SHP77 (cell line): ENCODE results near the gene TTYH3.
"Not testable (repeated sequence)": the region's sequence is repeated elsewhere in the genome, so short reads cannot be mapped to it uniquely, and the experiment has no call there.

ENCODE experiments used
- DNase-seq, 2 experiments: peaks; one replicate each; lab custom pipeline; 2025; lab: John Stamatoyannopoulos, UW

The TTYH3 gene, protein sequence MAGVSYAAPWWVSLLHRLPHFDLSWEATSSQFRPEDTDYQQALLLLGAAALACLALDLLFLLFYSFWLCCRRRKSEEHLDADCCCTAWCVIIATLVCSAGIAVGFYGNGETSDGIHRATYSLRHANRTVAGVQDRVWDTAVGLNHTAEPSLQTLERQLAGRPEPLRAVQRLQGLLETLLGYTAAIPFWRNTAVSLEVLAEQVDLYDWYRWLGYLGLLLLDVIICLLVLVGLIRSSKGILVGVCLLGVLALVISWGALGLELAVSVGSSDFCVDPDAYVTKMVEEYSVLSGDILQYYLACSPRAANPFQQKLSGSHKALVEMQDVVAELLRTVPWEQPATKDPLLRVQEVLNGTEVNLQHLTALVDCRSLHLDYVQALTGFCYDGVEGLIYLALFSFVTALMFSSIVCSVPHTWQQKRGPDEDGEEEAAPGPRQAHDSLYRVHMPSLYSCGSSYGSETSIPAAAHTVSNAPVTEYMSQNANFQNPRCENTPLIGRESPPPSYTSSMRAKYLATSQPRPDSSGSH

DNA sequence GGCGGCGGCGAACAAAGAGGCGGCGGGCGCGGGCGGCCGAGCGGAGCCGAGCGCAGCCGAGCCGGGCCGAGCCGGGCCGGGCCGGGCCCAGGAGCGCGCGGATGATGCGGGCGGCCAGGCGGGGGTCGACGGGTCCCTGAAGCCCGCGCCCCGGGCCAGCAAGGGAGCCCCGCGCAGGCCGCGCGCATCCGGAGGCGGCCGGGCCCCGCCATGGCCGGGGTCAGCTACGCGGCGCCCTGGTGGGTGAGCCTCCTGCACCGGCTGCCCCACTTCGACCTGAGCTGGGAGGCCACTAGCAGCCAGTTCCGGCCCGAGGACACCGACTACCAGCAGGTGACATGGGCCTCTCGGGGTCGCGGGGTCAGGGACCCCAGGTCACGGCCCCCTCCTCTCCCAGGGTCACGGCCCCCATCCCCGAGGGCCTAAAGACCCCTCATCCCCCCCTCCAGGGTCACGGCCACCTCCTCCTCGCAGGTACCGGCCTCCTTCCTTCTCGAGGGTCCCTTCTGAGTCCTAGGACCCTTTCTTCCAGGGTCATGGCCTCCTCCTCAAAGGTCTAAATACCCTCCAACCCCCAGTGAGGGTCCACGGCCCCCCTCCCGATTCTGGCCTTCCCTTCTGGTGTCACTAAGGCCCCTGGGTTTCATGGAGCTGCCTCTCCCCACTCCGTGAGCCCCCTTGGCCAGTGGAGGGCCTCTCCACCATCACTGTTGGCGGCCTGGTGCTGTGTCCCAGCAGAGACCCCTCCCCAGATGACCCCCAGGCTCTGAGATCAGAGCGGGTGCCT lies at the start of gene TTYH3:
Gene TTYH3 (plus strand): TSS at position 41 of the 787 bp plus-strand sequence. CDS start 170 bp downstream, at position 211.
- peak in 1 of 2 experiments; percentile 70 for DNase-seq

DNA sequence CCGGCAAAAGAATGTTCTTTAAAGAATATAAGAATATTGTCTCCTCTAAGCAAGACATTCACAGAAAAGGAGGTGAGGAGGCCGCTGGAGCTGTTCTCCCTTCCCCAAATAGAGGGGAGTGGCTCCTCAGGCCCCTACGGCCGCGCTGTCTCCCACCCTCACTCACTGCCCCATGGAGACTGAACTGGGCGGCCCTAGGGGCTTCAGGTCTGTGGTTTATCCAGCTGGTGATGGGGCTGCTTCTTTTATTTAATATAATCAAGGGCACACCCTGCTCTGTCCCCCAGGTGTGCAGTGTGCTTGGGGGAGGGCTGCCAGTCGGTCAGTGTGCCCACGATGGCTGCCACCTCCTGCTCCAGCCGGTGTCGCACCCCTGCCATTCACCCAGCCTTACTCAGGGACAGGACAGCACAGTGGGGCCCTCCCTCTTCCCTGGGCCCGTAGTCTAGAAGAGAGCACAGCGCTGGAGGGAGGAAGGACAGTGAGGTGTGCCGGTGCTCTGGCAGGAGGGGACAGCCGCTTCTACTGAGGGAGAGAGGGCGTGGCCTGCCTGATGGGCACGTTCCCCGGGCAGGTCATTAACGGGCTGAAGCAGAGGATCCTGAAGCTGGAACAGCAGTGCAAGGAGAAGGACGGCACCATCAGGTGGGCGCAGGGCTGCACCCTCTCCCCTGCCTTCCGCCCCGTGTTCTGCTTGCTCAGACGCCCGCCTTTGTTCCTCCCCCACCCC lies 49.6 kb upstream of the TTYH3 start:
- no peak for DNase-seq

DNA sequence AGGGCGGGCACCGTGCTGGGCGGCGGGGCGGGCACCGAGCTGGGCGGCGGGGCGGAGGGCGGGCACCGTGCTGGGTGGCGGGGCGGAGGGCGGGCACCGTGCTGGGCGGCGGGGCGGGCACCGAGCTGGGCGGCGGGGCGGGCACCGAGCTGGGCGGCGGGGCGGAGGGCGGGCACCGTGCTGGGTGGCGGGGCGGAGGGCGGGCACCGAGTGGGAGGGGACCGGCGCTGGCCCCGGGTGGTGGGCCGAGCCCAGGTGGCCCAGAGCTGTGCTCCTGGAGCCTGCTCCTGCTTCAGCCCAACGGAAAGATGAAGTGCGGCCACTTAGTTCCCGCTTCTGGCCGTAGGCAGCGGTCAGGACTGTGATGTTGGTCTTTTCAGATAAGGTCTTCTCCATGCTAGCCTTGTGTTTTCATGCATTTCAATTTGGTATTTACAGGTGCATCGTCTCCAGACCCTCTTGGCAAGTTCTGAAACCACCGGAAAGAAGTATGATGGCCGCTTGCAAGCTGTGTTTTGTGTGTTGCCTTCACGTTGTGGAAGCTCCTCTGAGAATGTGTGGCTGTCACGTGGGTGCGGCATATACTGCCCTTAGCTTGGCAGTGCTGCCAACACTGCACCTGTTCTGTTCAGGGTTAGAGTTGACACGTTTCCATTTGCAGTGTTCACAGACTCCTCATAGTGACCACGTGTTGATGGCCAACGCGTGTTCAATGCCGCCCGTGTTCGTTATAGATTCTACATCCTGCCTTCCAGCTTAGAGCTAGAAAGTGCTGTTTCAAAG lies 47.8 kb upstream of the TTYH3 start:
- no peak for DNase-seq

DNA sequence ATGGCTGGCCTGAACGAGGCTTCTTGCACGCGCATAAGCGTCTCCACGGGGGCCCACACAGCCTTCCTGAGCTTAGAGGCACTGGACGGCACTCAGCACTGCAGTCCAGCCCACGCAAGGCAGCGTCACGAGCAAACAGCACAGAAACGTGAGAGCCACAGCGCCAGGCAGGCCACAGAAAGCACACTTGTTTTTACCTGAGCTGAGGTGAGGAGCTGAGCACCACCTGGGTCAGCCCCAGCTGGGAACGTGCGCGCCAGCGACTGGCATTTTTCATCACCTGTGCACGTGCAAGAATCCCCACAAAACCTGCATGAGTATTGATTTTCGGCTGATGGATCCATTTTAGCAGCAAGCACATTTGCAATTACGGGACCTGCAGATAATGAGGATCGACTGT lies 46.3 kb upstream of the TTYH3 start:
- DNase-seq, result no peak

DNA sequence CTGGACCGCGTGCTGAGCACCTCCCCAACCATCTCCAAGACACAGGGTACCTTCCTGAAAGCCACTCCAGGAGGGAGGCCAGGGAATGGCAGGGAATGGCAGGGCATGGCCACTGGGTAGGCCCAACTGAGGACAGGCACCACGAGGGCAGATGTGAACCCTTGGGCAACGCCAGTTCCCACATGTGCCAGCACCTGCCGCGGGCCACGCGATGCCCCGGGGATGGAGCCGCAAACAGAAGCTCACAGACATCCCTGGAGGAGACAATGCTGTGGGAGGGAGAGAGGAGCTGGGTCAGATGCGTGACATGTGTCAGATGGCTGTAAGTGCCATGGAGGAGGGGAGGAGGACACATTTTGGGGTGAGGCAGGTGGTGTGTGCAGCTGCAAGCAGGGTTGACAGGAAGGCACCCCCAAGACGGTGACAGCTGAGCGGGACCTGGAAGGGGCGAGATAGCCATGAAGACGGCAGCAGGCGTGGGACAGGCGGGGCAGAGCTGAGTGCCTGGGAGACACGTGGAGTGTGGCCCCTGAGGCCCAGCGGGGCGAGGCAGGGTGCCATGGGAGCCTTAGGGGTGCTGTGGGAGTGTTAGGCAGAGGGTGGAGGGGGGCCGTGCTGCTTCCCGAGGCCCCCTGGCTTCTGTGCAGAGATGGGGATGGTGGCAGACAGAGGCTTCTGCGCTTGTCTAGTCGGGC lies 45.3 kb upstream of the TTYH3 start:
- DNase-seq, result no peak

DNA sequence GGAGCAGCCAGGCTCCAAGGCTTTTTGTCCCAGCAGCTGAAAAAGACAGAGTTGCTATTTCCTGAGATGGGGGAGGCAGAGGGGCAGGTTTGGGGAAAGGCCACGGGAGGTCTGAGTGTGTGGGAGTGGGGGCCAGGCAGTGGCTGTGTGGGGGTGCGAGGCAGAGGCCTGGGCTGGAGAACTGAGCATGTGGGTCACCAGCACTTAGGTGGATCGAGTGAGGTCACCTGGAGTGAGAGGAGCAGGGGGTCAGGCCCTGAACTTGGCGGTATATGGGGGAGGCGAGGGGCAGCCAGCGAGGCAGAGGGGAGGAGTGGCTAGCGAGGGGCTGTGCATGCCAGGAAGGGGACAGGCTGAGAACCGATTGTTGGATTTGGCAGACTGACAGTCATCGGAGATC lies 44.7 kb upstream of the TTYH3 start:
- no peak for DNase-seq

DNA sequence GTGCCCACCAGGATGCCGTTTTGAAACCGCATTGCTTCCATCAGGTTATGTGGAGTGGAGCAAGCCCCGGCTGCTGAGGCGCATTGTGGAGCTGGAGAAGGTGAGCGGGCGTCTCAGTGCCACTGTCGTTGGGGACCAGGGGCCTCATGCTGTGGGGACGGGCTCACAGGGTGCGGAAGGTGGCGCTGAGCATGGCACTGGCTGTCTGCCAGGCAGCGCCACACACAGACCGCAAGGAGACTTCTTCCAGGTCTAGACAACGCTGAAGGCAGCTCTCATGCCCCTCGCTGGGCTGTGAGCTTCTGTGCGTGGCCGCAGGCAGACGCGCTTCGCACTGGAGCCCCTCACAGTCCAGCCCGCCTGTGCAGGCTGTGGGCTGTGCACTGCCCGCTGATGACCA lies 44.0 kb upstream of the TTYH3 start:
- no peak for DNase-seq

DNA sequence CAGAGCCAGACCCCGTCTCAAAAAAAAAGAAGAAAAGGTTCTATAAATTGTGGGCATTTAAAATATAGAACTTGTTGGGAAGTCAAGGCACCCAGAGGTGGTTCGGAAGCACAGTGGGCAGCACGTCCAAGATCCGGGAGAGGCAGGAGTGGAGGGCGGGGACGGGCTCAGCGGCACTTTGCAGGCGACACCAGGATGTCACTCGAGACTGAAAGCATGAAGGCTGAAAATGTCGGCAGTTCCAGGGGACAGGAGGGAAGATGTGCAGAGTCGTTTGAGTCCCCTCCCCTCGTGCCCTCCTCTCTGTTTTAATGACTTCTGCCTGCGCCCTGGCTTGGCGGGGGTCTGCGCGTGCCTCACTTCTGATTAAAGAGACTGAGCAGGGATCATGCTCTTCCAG lies 42.4 kb upstream of the TTYH3 start:
- no peak for DNase-seq

DNA sequence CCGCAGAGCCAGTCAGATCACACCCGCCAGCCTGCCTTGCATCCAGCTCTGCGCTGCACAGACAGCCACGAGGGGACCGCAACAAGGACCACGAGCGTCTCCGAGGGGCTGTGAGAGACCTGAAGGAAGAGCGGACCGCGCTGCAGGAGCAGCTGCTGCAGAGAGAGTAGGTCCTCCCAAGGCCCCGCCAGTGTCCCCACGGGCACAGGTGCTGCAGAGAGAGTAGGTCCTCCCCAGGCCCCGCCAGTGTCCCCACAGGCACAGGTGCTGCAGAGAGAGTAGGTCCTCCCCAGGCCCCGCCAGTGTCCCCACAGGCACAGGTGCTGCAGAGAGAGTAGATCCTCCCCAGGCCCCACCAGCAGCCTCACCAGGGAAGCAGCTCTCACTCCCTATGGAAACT lies 41.8 kb upstream of the TTYH3 start:
- not testable (repeated sequence) for DNase-seq

DNA sequence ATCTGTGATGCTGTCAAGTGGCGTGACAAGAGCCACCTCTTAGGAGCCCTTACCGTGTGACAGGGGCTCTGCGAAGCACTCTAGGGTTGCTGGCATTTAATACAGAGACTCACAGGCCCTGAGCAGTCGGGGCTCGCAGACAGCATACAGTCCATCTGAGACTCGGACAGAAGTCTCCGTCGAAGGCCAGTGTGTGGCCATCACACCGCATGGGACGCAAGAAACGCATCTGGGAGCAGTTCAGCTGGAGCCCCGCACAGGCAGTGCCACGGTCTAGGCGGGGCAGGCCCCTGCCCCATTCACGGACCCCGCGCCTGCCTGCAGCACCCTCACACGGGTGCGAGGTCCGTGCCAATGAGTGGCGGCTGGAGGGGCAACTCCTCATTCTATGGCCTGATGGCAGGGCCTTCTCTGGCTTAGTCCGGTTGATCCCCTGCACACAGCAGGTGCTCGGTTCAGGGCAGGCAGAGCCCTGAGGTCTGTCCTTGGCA lies 39.4 kb upstream of the TTYH3 start:
- no peak for DNase-seq

DNA sequence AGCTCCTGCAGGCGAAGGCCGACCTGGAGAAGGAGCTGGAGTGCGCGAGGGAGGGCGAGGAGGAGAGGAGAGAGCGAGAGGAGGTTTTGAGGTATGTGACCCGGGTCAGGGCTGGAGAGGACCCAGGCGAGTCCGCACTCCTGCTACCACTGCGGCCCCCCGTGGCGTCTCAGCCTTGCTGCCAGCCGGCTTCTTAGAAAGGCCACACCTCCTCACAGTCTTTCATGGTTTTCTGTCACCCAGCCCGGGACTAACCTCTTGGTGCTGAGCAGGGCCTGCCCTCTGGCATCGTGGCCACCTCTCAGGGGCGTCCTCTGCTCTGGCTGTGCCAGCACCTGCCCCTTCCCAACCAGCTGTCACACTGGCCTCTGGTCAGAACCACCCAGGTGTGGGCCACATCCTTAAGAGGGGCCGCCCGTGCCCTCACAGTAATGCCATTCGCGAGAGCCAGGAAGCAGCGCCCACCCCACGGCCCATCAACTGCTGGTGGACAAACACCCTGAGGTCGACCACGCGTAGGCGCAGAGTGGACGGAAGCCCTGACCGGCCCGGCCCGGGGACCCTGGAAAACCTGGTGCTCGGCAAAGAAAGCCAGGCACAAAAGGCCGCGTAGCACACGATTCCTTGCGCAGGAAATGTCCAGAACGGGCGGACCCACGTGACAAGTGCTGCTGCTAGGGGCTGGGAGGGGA lies 38.6 kb upstream of the TTYH3 start:
- no peak for DNase-seq

DNA sequence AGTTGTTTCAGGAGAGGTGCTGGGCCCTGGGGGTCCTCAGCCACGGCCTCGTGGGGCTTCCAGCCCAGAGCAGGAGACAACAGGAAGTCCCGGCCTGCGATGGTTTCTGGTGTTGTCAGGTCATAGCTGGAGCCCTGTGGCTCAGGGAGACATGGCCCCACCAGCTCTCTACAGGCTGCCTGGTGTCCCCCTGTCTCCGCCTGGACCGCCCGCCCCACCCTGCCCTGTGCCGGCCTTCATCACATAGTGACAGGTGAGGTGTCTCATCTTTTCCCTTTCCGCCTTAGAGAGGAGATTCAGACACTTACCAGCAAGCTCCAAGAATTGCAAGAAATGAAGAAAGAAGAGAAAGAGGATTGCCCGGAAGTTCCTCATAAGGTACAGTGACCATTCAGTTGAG lies 37.2 kb upstream of the TTYH3 start:
- DNase-seq, result no peak

DNA sequence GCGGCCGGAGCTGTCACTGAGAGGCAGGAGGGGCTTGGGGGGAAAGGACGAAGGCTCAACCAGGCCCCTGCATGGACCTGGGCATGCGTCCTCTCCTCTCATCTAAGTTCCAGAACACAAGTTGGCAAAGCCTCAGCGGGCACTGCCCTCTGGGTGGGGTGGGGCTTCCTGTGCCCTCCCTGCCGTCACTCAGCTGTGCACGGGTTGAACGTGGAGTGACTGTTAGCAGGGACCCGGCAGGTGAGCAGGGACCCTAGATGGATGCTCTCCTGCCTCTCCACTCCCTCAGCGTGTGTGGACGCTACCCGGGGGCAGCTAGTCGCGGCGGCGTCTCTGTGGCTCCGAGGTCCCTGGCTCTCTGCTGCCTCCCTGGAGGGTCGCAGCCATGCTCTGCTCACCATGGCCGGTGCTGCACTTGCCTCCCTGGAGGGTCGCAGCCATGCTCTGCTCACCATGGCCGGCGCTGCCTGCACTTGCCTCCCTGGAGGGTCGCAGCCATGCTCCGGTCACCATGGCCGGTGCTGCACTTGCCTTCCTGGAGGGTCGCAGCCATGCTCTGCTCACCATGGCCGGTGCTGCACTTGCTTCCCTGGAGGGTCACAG lies 36.4 kb upstream of the TTYH3 start:
- DNase-seq, result no peak

DNA sequence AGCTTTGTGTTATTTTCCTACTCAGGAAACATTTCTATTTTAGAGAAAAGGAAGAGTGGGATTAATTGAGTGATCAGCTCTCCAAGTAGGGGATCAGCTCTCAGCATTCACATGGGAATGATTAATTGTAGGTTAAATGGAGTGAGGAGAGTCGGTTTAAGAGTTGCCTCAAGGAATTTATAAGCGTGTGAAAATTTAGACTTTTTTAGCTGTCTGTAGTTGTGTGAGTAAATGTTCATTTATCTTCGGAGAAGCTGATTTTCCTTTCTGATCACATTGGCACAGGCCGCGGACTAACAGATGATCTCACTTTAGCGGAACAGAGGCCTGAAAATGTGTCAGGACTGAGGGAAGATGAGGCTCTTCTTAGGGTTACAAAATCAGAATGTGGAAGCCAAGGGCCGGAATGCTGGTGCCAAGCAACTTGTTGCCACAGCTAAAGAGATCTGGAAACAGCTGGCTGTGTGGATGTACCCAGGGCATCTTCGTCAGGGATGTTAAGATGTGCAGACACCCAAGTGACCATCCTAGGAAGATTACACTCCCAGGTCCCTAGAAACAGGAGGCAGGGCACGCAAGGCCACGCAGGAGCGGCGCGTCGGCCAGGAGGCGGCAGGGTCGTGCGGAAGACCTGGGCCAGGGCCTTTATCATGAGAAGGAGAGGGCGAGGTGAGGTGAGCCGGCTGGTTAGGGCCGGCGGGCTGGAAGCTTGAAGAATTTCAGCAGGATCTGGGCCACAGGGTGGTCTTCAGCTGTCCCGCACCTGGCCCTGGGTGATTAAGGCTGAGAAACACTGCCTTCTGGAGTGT lies 35.1 kb upstream of the TTYH3 start:
- DNase-seq, result no peak

DNA sequence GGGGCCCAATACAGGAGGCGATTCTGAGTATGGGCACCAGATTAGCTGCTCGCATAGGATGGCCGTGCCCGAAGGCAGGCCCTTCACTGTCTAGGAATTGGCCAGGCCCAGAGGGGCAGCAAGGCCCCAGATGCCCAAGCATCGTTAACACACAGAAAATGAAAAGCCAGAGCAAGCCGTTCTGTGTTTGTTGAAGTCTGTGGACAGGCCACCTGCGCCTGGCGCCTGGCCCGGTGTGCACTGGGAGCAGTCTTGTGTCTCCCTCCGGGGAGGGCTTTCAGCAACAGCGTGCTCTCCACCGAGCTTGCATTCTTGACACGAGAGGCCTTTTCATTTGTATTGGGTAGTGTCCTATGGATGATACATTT lies 34.5 kb upstream of the TTYH3 start:
- DNase-seq, result peak in 1 of 2 experiments; percentile 15

DNA sequence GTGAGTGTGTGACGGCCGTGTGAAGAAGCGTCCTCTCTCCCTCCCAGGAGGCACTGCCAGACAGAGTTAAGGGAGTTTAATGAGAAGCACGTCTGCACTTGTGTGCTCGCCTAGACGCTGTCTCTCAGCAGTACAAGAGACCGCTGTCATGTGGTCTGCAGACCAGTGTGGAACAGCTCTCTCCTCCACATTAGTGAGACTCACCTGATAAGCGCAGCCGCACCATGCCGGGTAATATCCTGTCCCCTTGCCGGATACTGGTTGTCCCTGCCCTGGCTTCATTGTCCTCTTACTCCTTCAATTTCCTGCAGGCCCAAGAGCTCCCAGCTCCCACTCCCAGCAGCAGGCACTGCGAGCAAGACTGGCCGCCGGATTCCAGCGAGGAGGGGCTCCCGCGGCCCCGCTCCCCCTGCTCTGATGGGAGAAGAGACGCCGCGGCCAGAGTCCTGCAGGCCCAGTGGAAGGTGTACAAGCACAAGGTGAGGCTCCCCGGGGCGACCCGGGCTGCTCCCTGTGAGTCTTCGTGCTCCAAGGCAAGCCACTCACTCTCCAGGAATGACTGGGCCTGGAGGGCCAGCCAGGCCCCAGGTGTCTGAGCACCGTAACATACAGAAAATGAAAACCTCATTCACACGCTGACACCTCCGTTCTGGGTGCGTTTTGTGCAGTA lies 33.5 kb upstream of the TTYH3 start:
- no peak for DNase-seq

DNA sequence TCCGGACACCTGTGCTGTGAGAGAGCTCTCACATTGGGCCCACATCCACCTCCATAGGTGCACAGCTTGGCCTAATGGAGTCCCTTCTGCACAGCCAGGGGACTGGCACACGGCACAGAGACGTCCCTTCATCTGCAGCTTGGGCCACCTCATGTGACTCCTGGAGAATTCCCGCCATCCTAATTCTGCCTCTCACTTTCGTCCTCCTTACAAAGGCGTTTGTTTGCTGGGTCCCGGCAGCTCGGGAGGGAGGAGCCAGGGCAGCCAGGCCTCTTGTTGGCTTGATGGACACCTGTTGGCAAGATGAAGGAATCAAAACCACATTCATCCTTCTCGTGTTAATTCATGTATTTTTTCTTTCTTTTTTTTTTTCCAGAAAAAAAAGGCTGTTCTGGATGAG lies 30.7 kb upstream of the TTYH3 start:
- DNase-seq, result no peak

DNA sequence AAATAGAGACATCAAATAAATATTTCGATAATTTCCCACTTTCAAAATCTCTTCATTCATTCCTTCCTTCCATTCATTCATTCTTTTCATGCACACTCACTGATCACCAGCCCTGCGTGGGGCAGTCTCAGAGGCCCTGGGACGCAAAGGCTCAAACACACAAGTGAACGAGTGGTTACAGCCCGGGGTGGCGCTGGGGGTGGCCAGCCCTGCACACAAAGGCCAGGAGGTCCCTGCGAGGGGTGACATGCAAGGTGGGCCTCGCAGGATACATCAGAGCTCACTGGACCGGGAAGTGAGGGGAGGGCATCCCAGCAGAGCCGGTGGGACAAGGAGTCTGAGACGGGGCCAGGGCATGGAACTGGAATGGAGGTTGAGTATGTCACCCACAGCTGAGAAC lies 29.9 kb upstream of the TTYH3 start:
- DNase-seq, result no peak
